ENCODE measurements around the gene STEEP1.

STEEP1 gene

DNA sequence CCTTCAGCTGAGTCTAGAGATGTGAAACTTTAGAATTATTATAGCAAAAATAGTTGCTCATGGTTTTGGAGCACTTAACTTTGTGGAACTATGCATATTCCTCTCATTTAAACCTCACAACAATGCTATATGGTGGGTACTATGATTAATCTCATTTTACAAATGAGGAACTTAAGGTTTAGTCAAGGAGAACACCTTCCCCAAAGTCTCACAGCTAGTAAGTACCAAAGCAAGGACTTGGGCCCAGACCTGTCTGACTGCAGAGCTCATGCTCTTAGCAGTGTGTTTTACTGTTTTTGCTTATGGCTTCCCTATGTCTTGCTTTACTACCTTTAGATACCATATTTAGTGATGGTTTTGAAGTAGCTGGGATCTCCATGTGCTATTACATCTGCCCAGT, 14.2 kb upstream of the STEEP1 start:
- Histone ChIP-seq H3K27me3 (ENCODE audit: control insufficient read depth, insufficient read depth, low read length) (no peaks in the 10 kb centered on the region), H3K9me3 (ENCODE audit: control insufficient read depth, insufficient read depth, low read depth, low read length) (no peaks in the 10 kb centered on the region; the same call in 1 of the 2 replicates), H3K4me1 (ENCODE audit: control insufficient read depth, insufficient read depth, low read length) (no peaks in the 10 kb centered on the region), H3K27ac (ENCODE audit: low read depth, low read length) (no peak overlapping the region), H3K4me3 (ENCODE audit: low read depth, low read length) (no peak overlapping the region), H3K36me3 (ENCODE audit: control insufficient read depth, insufficient read depth, low read length) (peaks cover 13% of the 10 kb centered on the region), H3K9ac (ENCODE audit: low read length) (no peak overlapping the region)

DNA sequence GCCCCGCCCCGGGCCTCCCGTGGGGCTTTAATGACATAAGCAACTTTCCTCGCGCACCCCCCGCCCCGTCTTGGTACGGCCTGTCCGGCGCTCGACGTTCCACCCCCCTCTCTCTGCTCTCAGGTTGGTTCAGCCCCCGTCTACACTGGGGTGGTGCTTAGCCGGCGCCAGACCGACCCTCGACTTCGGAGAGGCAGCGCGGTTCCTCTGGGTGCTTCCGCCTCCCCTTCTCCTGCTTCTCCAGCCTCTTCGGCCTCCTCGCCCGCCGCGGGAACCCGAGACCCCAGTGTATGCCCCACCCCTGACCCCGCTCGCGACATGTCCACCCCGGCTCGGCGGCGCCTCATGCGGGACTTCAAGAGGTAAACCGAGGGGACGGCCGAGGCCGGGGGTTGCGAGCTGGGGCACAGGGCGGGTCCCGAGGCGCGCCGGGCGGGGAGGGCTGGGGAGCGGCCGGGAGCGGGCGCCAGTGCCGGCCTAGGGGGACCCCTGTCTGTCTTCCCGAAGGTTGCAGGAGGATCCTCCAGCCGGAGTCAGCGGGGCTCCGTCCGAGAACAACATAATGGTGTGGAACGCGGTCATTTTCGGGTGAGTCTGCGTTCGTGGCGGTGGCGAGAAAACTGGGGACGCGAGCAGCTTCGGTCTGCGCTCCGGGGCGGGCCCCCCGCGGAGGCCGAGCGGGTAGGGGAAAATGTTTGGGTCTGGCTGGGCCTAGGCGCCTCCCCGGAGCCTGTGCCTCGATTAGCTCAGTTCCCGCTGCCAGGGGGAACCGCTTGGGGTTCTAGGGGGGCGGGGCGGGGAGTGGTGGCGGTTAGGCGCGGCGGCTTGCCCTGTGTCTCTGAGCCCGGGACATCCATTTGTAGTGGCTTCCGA, 9.4 kb upstream of the STEEP1 start, which contains the start of gene UBE2A:
TSS of gene UBE2A (plus strand) at position 170 of the 873 bp plus-strand sequence. CDS start at position 319, 149 bp downstream.
- Histone ChIP-seq H3K27me3 (ENCODE audit: control insufficient read depth, insufficient read depth, low read length) (no peaks in the 10 kb centered on the region), H3K9me3 (ENCODE audit: control insufficient read depth, insufficient read depth, low read depth, low read length) (peaks cover 3% of the 10 kb centered on the region; the same call in 1 of the 2 replicates), H3K4me3 (ENCODE audit: low read depth, low read length) (peak within 1 kb of the TSS; percentile 88), H3K9ac (ENCODE audit: low read length) (peak within 1 kb of the TSS; percentile 89), H3K4me1 (ENCODE audit: control insufficient read depth, insufficient read depth, low read length) (peaks cover 5% of the 10 kb centered on the region; the same call in 1 of the 2 replicates), H3K27ac (ENCODE audit: low read depth, low read length) (peak within 1 kb of the TSS; percentile 78; the same call in 1 of the 2 replicates), H3K36me3 (ENCODE audit: control insufficient read depth, insufficient read depth, low read length) (peaks cover 11% of the 10 kb centered on the region)

DNA sequence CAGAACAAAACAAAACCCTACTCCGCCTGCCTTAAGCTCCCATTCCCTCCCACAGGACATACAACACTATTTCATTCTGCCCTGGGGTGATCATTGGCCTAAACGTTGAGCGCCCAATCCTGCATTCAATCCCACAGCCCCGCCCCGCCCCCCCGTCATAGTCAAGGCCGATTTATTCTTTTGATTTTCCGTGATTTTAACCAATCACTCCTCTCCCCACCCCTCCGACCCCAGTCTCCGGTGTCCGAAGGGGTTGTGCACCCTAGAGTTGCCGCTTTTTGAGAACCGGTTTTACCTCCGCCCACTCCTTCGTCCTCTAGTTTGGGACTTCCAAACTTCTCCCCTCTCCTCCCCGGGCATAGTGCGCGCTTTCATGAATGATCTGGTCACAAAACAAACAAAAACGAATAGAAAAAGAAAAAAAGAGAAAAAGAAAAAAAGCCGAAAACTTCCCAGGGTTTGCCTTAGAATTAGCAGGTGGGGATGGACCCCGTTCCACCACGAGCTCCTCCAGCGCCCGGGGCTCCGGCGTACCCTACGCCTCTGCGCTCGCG, 8.7 kb upstream of the STEEP1 start:
- H3K4me3 ChIP-seq (ENCODE audit: low read depth, low read length) = peak overlapping the region; percentile 88
- peak overlapping the region; percentile 59 for H3K9ac ChIP-seq (ENCODE audit: low read length)
- no peaks in the 10 kb centered on the region for H3K27me3 ChIP-seq (ENCODE audit: control insufficient read depth, insufficient read depth, low read length)
- H3K27ac ChIP-seq (ENCODE audit: low read depth, low read length) = no peak overlapping the region; the same call in 1 of the 2 replicates
- peaks cover 11% of the 10 kb centered on the region for H3K36me3 ChIP-seq (ENCODE audit: control insufficient read depth, insufficient read depth, low read length)
- peaks cover 5% of the 10 kb centered on the region; the same call in 1 of the 2 replicates for H3K9me3 ChIP-seq (ENCODE audit: control insufficient read depth, insufficient read depth, low read depth, low read length)
- H3K4me1 ChIP-seq (ENCODE audit: control insufficient read depth, insufficient read depth, low read length) = peaks cover 5% of the 10 kb centered on the region; the same call in 1 of the 2 replicates

DNA sequence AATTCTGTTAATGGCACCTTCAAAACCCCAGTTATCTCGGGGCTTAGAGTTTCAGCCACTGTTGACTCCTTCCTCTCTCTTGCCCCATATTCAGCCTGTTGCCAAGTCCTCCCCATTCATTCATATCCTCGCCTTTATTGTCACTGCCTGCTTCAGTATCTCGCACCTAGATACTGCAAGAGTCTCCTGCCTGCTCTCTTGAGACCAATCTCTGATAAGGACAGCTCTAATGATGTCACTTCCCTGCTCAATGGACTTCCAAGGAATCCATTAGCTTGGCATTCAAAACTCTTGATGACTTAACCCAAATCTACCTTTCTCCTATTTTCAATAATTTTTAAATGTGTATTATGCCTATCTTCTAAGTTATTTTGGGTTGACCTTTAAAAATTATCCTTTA, 8.0 kb upstream of the STEEP1 start:
- Histone ChIP-seq H3K27me3 (ENCODE audit: control insufficient read depth, insufficient read depth, low read length) (no peaks in the 10 kb centered on the region), H3K27ac (ENCODE audit: low read depth, low read length) (no peak overlapping the region), H3K4me3 (ENCODE audit: low read depth, low read length) (peak overlapping the region; percentile 88), H3K4me1 (ENCODE audit: control insufficient read depth, insufficient read depth, low read length) (peaks cover 5% of the 10 kb centered on the region; the same call in 1 of the 2 replicates), H3K9me3 (ENCODE audit: control insufficient read depth, insufficient read depth, low read depth, low read length) (peaks cover 7% of the 10 kb centered on the region; the same call in 1 of the 2 replicates), H3K36me3 (ENCODE audit: control insufficient read depth, insufficient read depth, low read length) (peaks cover 11% of the 10 kb centered on the region), H3K9ac (ENCODE audit: low read length) (no peak overlapping the region)

DNA sequence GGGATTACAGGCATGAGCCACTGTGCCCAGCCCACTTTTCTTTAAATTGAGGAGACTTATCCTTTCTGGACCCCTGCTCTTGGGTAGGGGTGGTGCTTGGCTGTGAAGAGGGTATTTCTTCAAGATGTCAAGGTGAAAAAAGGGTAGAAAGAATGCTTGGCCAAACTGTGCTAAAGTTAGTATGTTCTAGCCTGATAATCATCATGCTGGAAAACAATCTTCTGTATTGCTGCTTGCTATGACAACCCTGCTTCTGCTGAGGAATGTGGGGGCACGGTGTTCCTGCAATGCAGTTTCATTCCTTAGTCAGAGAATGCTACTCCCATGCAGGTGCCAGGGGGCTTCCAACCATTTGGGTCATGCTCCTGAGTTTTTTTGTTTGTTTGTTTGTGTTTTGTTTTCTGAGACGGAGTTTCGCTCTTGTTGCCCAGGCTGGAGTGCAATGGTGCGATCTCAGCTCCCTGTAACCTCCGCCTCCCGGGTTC, 5.2 kb upstream of the STEEP1 start:
- Histone ChIP-seq H3K9me3 (ENCODE audit: control insufficient read depth, insufficient read depth, low read depth, low read length) (peaks cover 7% of the 10 kb centered on the region; the same call in 1 of the 2 replicates), H3K4me1 (ENCODE audit: control insufficient read depth, insufficient read depth, low read length) (peaks cover 5% of the 10 kb centered on the region; the same call in 1 of the 2 replicates), H3K27ac (ENCODE audit: low read depth, low read length) (no peak overlapping the region), H3K9ac (ENCODE audit: low read length) (no peak overlapping the region), H3K36me3 (ENCODE audit: control insufficient read depth, insufficient read depth, low read length) (no peaks in the 10 kb centered on the region), H3K4me3 (ENCODE audit: low read depth, low read length) (no peak overlapping the region), H3K27me3 (ENCODE audit: control insufficient read depth, insufficient read depth, low read length) (no peaks in the 10 kb centered on the region)

DNA sequence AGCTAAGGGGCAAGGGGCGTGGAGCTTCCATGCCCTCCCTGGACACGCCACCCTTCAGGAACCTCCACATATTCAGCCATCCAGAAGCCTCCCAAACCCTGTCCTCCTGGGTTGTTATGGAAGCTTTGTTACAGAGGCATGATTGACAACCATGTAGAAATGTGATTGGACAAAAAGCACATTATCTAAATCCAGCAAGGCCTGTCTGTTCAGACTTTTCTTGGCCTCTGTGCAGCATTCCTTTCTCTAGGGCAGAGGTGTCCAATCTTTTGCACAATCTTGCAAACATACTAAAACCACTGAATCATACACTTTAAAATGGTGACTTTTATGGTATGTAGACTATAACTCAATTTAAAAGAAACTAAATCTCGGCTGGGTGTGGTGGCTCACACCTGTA, 12.7 kb downstream of the STEEP1 start:
- no peak overlapping the region for H3K9ac ChIP-seq (ENCODE audit: low read length)
- H3K4me3 ChIP-seq (ENCODE audit: low read depth, low read length) = no peak overlapping the region
- H3K27me3 ChIP-seq (ENCODE audit: control insufficient read depth, insufficient read depth, low read length) = no peaks in the 10 kb centered on the region
- H3K36me3 ChIP-seq (ENCODE audit: control insufficient read depth, insufficient read depth, low read length) = peaks cover 11% of the 10 kb centered on the region
- peaks cover 7% of the 10 kb centered on the region; the same call in 1 of the 2 replicates for H3K9me3 ChIP-seq (ENCODE audit: control insufficient read depth, insufficient read depth, low read depth, low read length)
- no peak overlapping the region for H3K27ac ChIP-seq (ENCODE audit: low read depth, low read length)
- no peaks in the 10 kb centered on the region for H3K4me1 ChIP-seq (ENCODE audit: control insufficient read depth, insufficient read depth, low read length)

DNA sequence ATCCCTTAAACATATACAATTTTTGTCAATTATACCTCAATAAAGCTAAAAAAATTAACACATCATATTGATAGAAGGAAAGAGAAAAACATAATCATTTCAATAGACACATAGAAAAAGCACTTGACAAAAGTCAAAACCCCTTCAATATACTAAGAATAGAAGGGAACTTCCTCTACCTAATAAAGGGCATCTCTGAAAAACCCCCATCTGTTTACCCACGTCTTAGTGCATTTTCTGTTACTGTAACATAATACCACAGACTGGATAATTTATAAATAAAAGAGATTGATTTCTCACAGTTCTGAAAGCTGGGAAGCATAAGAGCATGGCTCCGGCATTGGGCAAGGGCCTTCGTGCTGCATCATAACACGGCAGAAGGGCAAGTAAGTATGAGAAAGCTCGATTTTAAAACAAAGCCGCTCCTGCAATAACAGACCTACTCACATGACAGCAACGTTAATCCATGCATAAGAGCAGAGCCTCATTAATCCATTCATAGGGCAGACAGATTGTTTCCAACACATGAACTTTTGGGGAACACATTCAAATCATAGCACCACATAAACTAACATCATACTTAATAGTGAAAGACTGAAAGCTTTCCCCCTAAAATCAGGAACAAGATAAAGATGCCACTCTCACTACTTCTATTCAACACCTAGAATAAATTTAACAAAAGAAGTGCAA, 15.7 kb downstream of the STEEP1 start:
- Histone ChIP-seq H3K9me3 (ENCODE audit: control insufficient read depth, insufficient read depth, low read depth, low read length) (peaks cover 4% of the 10 kb centered on the region; the same call in 1 of the 2 replicates), H3K27me3 (ENCODE audit: control insufficient read depth, insufficient read depth, low read length) (no peaks in the 10 kb centered on the region), H3K4me3 (ENCODE audit: low read depth, low read length) (no peak overlapping the region), H3K36me3 (ENCODE audit: control insufficient read depth, insufficient read depth, low read length) (0 out of 2 replicates have a peak, but pooled peaks cover under 1% of the 10 kb centered on the region), H3K27ac (ENCODE audit: low read depth, low read length) (no peak overlapping the region), H3K9ac (ENCODE audit: low read length) (no peak overlapping the region), H3K4me1 (ENCODE audit: control insufficient read depth, insufficient read depth, low read length) (no peaks in the 10 kb centered on the region)

DNA sequence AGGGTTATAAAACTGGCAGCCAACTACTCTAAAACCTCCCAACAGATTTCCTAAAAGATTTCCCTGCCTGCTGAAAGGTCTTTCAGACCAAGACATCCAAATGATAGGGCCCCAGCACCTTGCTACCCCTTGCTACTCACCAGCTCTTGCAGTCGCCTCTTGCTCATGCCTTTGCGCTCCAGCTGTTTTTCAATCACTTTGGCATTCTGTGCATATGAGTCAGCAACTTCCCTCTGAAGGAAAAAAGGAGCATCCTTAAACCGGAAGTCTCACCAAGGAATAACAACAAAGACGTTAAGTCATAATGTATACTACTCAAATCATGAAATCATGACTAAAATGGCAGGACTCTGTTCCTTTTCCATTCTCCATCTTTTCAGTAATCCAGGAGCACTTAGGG, 24.0 kb downstream of the STEEP1 start:
- Histone ChIP-seq H3K36me3 (ENCODE audit: control insufficient read depth, insufficient read depth, low read length) (peaks cover 8% of the 10 kb centered on the region), H3K4me1 (ENCODE audit: control insufficient read depth, insufficient read depth, low read length) (peaks cover 9% of the 10 kb centered on the region; the same call in 1 of the 2 replicates), H3K27ac (ENCODE audit: low read depth, low read length) (peak overlapping the region; percentile 59; the same call in 1 of the 2 replicates), H3K27me3 (ENCODE audit: control insufficient read depth, insufficient read depth, low read length) (no peaks in the 10 kb centered on the region), H3K9ac (ENCODE audit: low read length) (no peak overlapping the region), H3K9me3 (ENCODE audit: control insufficient read depth, insufficient read depth, low read depth, low read length) (no peaks in the 10 kb centered on the region), H3K4me3 (ENCODE audit: low read depth, low read length) (no peak overlapping the region)

DNA sequence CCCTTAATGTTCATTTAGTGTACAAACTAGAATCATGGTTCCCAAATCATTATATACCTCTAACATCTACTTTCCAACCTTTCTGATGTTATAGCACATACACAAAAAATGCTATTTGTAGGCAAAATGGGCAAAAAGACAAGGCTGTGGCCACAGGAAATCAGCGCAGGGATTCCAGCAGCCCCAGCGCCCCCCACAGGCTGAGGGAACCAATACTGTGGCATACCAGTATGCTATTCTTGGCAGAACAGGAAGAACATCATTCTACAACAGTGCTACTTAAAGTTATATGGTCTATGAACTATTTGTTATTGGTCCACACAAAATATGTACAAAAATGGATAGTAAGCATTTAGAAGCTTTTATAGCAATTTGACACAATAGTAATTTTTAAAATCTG, 25.3 kb downstream of the STEEP1 start:
- no peak overlapping the region for H3K27ac ChIP-seq (ENCODE audit: low read depth, low read length)
- peaks cover 8% of the 10 kb centered on the region for H3K36me3 ChIP-seq (ENCODE audit: control insufficient read depth, insufficient read depth, low read length)
- no peaks in the 10 kb centered on the region for H3K27me3 ChIP-seq (ENCODE audit: control insufficient read depth, insufficient read depth, low read length)

DNA sequence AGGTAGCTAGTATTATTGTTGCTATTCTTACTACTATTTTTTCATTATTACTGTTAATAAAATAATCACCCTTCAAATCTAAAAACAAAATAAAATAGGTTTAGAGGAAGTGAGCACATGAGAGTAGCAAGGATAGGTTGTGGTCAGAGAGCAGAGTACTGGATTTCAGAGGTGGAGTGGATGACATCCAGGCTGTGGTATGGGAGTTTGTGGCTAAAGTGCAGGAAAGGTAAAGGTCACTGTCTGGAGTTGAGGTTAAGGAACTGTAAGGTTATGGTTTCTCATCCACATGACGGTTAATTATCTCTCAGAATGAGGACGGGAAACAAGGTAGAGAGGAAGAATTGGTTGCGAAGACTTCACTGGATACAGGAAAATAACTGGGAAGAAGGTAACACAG, 27.7 kb downstream of the STEEP1 start:
- H3K4me1 ChIP-seq (ENCODE audit: control insufficient read depth, insufficient read depth, low read length) = peaks cover 9% of the 10 kb centered on the region; the same call in 1 of the 2 replicates
- H3K27ac ChIP-seq (ENCODE audit: low read depth, low read length) = no peak overlapping the region
- no peaks in the 10 kb centered on the region for H3K27me3 ChIP-seq (ENCODE audit: control insufficient read depth, insufficient read depth, low read length)
- H3K36me3 ChIP-seq (ENCODE audit: control insufficient read depth, insufficient read depth, low read length) = peaks cover 8% of the 10 kb centered on the region
- H3K9me3 ChIP-seq (ENCODE audit: control insufficient read depth, insufficient read depth, low read depth, low read length) = no peaks in the 10 kb centered on the region; the same call in 1 of the 2 replicates
- H3K4me3 ChIP-seq (ENCODE audit: low read depth, low read length) = no peak overlapping the region
- no peak overlapping the region for H3K9ac ChIP-seq (ENCODE audit: low read length)

More for the DNA sequence above, 25.3 kb downstream of the STEEP1 start:
- no peak overlapping the region for H3K4me3 ChIP-seq (ENCODE audit: low read depth, low read length)
- H3K9ac ChIP-seq (ENCODE audit: low read length) = no peak overlapping the region
- H3K4me1 ChIP-seq (ENCODE audit: control insufficient read depth, insufficient read depth, low read length) = peaks cover 9% of the 10 kb centered on the region; the same call in 1 of the 2 replicates
- no peaks in the 10 kb centered on the region for H3K9me3 ChIP-seq (ENCODE audit: control insufficient read depth, insufficient read depth, low read depth, low read length)
